EH (cell line): Measurements from ENCODE around the gene PDZD2.
"Not testable (repeated sequence)": the region's sequence is repeated elsewhere in the genome, so short reads cannot be mapped to it uniquely, and the experiment has no call there.

Experiments used
- DNase-seq: peaks from one replicate; pipeline ENCODE4 v3.0.0-alpha.2; 2015; ENCODE audit warnings: low read depth

PDZD2 gene

DNA sequence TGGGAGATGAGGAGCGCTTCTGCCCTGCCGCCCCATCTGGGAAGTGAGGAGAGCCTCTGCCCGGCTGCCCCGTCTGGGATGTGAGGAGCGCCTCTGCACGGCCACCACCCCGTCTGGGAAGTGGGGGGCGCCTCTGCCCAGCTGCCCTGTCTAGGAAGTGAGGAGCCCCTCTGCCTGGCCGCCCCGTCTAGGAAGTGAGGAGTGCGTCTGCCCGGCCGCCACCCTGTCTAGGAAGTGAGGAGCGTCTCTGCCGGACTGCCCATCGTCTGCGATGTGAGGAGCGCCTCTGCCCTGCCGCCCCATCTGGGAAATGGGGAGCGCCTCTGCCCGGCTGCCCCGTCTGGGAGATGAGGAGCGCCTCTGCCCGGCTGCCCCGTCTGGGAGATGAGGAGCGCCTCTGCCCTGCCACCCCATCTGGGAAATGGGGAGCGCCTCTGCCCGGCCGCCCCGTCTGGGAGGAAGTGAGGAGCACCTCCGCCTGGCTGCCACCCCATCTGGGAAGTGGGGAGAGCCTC, 401.3 kb downstream of the PDZD2 start:
- DNase-seq = not testable (repeated sequence)

- peak; percentile 56 for DNase-seq
Observed at GRCh38 chr5:32042551-32042961, 403.6 kb downstream of the PDZD2 start.

- no peak for DNase-seq
Observed at GRCh38 chr5:32043105-32043504, 404.2 kb downstream of the PDZD2 start.

- no peak for DNase-seq
Observed at GRCh38 chr5:32044434-32044833, 405.5 kb downstream of the PDZD2 start.

GRCh38 chr5:32044939-32045338, 406.0 kb downstream of the PDZD2 start:
- DNase-seq = peak; percentile 86

GRCh38 chr5:32047056-32047455, 408.1 kb downstream of the PDZD2 start:
- DNase-seq = peak; percentile 59

DNA sequence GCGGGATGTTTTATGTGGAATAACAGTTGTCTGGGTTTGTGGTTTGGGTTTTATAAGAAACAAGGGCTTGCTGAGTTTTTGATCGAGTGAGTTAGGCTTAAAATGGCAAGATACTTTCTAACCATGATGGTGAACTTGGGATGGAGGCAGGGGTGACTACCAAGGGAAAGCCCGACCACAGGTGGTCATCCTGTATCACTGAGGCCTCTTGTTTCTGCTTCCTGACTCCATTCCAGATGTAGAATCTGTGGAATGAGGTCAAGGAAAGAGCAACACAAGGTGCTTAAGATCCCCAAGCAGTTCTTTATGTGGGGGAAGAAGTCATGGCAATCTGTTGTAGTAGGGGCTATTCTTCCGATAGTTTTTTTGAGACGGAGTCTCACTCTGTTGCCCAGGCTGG, 412.9 kb downstream of the PDZD2 start:
- DNase-seq = no peak

GRCh38 chr5:32055891-32056866, 417.2 kb downstream of the PDZD2 start:
- DNase-seq = no peak

GRCh38 chr5:32057187-32058096, 418.5 kb downstream of the PDZD2 start:
- DNase-seq = peak; percentile 29

GRCh38 chr5:32058101-32058500, 419.2 kb downstream of the PDZD2 start:
- DNase-seq = no peak

DNA sequence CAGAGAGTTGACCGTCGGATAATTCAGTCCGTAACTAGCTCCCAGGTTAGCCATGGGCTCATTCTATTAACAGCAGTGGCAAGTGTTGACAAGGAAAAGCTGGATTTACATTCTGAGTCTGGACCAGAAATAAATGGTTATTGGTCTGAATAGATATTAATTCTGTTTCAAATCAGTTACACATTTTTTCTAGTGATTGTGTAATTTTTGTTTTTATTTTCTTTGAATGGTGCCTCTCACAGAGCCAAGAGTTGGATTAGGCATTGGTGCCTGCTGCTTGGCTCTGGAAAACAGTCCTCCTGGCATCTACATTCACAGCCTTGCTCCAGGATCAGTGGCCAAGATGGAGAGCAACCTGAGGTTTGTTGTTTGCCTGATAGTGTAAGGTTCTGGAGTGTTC, 420.1 kb downstream of the PDZD2 start:
- DNase-seq = no peak

DNA sequence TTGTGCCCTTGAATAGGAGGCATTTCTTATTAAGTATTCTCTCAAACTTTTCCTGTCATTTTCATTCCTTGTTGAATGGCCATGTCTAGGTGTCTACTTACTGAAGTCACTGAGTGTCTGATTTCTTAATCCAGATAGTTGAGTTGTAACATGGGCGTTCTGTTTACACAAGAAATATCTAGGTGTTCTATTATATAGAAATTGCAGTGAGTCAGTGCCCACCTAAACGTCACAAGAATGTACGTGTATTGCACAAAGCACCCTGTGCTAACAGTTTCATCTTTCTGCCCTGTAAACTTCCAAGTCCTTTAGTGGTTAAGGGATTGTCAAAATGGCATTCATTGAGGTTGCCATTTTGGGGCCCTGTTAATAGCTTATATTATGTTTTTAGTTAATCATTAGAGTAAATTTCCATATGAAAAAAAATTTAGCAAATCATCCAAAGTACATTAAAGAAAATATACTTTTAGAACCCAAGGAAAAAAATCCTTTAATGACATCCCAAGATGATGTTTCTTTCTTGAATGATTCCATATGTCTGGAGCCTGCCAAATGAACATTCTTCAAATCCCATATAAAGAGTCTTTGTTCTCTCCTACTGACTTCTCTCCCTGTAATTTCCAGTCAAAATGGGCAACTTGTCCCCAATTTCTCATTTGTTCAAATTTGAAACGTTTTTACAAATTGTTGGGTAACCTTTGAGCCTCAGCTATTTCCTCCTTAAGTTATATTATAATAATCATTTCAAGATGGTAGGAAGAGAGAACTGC, 421.0 kb downstream of the PDZD2 start:
- DNase-seq = no peak

DNA sequence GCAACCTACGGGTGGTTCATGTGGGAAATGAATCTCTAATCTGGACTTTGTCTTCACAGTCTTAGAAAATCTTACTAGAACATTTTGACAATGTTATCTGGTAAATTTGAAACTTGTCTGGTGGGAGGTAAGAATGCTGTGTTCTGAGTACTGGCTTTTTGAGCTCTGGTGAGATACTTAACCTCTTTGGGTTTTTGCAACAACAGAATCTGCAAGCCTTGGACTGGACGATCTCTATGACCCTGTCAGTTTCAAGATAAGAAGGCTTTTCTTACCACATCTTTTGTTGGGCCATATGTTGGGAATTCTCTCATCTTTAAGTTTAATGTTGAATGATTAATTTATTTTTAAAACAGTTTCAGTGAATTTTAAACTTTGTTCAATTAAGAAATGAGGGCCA, 422.3 kb downstream of the PDZD2 start:
- DNase-seq = no peak

DNA sequence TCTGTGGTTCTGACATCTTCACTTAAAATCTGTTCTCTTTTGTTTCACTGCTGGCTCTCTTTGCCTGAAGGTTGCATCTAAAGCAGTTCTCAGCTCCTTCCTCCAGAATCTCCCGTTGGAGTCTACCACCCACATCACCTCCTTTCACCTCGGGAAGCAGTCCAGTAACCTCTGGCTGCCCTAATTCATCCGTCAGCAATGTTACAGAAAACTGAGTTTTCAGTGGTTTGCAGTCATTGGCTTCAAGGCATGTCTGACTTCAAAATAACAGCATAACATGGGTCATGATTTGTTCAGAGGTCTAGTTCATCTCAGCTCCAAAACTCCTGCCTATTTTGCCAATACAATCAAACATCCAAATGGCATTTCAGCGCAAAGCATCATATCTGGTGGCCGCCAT, 427.5 kb downstream of the PDZD2 start:
- no peak for DNase-seq

- DNase-seq = no peak
Observed at GRCh38 chr5:32067774-32068470, 429.0 kb downstream of the PDZD2 start.

DNA sequence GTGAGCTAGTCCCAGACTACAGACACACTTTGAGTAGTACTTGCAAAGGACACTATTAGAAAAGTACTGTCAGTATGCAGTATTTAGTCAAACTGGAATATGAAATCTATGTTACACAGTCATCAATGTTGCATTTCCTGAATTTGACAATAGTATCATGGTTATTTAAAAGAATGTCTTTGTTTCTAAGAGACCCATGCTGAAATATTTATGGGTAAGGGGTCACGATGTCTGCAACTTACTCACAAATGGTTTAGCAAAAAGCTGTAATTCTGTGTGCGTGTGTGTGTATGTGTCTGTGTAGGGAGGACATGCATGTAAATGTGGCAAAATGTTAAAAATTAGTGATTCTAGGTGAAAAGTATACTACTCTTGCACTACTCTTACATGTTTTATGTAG, 429.6 kb downstream of the PDZD2 start:
- DNase-seq = no peak

DNA sequence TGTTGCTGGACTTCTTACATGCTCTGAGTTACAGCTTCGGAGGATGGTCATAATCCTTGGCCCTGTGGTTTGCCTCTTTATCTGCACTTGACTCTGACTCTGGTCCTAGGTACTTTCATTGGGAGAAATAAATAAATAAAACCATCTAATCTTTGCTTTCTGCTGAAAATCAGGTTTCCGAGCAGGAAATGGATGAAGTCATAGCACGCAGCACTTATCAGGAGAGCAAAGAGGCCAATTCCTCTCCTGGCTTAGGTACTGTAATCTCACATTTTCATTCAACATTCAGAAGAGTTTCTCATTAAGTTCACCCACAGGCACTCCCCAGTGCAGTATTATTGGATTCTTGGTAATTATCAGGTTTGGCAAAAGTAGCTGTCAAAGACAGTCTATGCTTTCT, 430.5 kb downstream of the PDZD2 start:
- no peak for DNase-seq

GRCh38 chr5:32071351-32071944, 432.5 kb downstream of the PDZD2 start:
- DNase-seq = peak; percentile 33

- DNase-seq = no peak
Observed at GRCh38 chr5:32072054-32072453, 433.1 kb downstream of the PDZD2 start.

DNA sequence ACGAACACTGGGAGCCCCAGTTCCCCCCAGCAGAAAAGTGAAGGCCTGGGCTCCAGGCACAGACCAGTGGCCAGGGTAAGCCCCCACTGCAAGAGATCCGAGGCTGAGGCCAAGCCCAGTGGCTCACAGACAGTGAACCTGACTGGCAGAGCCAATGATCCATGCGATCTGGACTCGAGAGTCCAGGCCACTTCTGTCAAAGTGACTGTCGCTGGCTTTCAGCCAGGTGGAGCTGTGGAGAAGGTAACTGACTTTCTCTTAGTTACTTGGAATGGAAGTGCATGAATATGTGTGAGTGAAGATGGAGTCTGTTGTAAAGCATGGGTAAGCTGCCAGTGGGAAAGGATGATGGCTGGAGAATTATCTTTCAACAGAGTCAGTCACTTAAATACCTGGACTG, 435.5 kb downstream of the PDZD2 start:
- no peak for DNase-seq
